DND-41 (cell line): ENCODE results near the gene NUP50.

Source experiments
- CTCF ChIP-seq: IDR thresholded peaks from 2 replicates; pipeline ENCODE4 v1.5.1; 2012; ENCODE audit warnings: borderline replicate concordance, low read length, moderate library complexity, mild to moderate bottlenecking; ENCODE audit not compliant: poor library complexity, severe bottlenecking; ENCODE audit errors: extremely low read depth
- EZH2 ChIP-seq: IDR thresholded peaks from 3 replicates; pipeline ENCODE4 v1.6.1; 2012; ENCODE audit warnings: borderline replicate concordance, low read depth, mild to moderate bottlenecking, moderate library complexity, low read length, inconsistent platforms; ENCODE audit not compliant: severe bottlenecking

GRCh38 chr22:45224331-45224730 lies 60.6 kb downstream of the NUP50 start:
- no peak for TF ChIP-seq CTCF
- TF ChIP-seq EZH2 = no peak
